GM12873 (cell line): ENCODE data around the gene ZNF184.

Source experiments
- CTCF ChIP-seq: IDR thresholded peaks from 2 replicates; pipeline ENCODE4 v1.5.1; 2012; ENCODE audit warnings: low read depth, mild to moderate bottlenecking, moderate library complexity, low read length, control low read depth; ENCODE audit not compliant: insufficient read depth; ENCODE audit errors: missing control alignments

The ZNF184 gene

GRCh38 chr6:27478141-27478705 is 5.3 kb upstream of the ZNF184 start:
- no peak for TF ChIP-seq CTCF

GRCh38 chr6:27477318-27478013 is 4.6 kb upstream of the ZNF184 start:
- TF ChIP-seq CTCF, result no peak

- TF ChIP-seq CTCF, result no peak
These were observed 3.2 kb upstream of the ZNF184 start for GRCh38 chr6:27476090-27476489.

- TF ChIP-seq CTCF, result no peak
These were observed 1.8 kb upstream of the ZNF184 start for GRCh38 chr6:27474672-27475071.

GRCh38 chr6:27474172-27474465 is 1.2 kb upstream of the ZNF184 start:
- TF ChIP-seq CTCF, result no peak

GRCh38 chr6:27472182-27472616 is 706 bp downstream of the ZNF184 start:
- TF ChIP-seq CTCF, result no peak

GRCh38 chr6:27471365-27472115 is 1.4 kb downstream of the ZNF184 start:
- TF ChIP-seq CTCF, result no peak
